ENCODE data around the gene ALG10B.
A peak's percentile ranks its signal among the peaks of the same experiment; 100 is the strongest.
"Not testable (repeated sequence)": the region's sequence is repeated elsewhere in the genome, so short reads cannot be mapped to it uniquely, and the experiment has no call there.

The ALG10B gene, protein sequence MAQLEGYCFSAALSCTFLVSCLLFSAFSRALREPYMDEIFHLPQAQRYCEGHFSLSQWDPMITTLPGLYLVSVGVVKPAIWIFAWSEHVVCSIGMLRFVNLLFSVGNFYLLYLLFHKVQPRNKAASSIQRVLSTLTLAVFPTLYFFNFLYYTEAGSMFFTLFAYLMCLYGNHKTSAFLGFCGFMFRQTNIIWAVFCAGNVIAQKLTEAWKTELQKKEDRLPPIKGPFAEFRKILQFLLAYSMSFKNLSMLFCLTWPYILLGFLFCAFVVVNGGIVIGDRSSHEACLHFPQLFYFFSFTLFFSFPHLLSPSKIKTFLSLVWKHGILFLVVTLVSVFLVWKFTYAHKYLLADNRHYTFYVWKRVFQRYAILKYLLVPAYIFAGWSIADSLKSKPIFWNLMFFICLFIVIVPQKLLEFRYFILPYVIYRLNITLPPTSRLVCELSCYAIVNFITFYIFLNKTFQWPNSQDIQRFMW

DNA sequence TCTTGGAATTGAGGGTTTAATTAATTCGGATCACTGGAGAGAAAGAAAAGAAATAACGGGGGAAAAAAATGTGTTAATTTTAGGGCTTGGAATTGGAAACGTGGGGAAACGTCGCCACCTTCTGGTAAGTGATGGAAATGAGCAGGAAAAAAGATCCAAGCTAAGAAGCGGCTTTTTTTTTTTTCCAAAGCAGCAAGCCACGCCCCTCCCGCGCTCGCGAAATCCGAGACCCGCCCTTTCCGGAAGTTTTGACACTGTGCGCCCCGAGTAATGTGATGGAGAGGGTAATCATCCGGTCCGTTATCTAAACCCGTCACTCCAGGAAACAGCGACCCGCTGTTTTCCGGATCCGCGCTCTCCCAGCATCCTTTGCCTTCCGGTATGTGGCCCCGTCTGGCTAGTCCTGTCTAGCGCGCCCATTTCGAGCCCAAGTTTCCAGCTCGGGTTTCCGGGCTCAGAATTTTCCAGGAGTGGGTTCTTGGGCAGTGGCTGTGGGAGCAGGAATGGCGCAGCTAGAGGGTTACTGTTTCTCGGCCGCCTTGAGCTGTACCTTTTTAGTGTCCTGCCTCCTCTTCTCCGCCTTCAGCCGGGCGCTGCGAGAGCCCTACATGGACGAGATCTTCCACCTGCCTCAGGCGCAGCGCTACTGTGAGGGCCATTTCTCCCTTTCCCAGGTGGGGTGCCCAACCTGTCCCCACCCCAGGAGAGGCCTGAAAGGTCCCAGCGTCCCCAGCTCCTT is at the start of gene ALG10B:
TSS of gene ALG10B (plus strand) at position 384 of the 739 bp plus-strand sequence. CDS start at position 504, 120 bp downstream.
- peak; percentile 93 for DNase-seq (ENCODE audit: low spot score)

DNA sequence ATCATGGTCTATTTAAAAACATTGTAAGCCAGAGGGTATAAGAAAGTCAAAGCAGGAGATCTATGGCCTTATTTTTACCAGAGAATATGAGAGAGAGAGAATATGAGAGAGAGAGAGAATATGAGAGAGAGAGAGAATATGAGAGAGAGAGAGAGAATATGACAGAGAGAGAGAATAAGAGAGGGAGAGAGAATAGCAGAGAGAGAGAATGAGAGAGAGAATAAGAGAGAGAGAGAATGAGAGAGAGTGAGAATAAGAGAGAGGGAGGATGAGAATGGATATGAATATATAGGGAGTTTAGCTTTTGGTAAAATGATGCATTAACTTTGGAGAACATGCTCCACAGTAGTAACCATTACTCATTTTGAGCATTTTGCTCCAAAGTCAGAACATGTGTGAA is 48.0 kb upstream of the ALG10B start:
- DNase-seq (ENCODE audit: low spot score), result no peak

DNA sequence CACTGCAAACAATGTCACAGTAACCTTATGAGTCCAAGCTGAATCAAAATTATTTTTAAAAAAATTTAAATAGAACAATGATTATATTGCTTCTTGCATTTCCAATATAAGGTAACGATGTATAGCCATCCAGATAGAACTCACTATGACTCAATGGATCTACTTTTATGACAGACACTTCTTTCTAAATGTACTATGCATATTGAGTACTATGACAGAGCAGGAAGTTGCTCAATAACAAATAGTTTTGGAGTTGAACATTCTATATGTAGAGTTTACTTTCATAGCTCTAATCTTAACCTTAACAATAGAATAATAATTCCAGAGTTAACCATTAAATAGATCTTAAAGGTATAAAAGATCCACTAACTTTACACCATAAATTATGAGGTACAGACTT is 46.7 kb upstream of the ALG10B start:
- DNase-seq (ENCODE audit: low spot score), result no peak

DNA sequence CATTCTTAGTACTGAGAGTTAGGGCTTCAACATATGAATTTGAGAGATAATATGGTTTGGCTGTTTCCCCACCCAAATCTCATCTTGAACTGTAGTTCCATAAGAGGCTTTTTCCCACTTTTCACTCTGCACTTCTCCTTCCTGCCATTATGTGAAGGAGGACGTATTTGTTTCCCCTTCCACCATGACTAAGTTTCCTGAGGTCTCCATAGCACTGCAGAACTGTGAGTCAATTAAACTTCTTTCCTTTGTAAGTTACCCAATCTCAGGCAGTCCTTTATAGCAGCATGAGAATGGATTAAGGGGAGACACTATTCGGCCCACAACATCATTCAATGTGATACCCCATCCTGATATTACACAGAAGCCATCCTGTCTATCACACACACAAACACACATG is 36.8 kb upstream of the ALG10B start:
- no peak for DNase-seq (ENCODE audit: low spot score)

DNA sequence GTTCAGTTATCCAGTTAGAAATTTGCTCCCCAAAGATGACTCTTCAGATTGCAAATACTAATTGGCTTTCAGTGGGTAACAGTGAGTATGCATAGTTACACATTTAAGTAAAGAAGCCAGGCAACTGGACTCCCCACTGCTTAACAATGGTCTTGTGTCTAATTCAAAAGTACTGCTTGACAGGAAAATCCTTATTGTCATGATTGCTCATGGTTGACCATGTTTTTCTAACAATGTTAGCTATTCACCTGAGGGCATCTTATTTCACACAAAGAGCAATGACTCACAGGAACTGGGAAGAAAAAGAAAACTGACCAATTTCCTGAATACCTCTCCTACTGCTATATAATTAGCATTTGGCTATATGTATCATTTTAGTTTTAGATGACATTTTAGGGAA is 33.7 kb upstream of the ALG10B start:
- DNase-seq (ENCODE audit: low spot score), result peak; percentile 18

DNA sequence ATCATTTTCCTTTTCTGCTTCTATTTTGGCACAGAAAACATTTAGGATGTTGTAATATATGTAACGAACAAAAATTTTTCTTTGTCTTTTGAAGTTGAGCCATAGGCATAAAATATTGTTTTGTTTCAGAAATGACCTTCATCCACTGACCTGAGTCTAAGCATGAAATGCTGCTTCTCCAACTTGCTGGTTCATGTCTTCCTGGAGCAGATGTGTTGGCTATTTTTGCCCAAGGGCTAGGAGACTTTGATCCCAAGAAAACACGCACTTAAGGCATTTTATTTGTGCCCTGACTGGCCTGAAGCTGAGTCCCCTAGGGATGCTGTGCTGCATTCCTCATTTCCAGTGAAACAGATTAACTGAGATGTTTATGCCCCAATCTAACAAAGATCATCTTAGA is 27.2 kb upstream of the ALG10B start:
- DNase-seq (ENCODE audit: low spot score), result no peak

DNA sequence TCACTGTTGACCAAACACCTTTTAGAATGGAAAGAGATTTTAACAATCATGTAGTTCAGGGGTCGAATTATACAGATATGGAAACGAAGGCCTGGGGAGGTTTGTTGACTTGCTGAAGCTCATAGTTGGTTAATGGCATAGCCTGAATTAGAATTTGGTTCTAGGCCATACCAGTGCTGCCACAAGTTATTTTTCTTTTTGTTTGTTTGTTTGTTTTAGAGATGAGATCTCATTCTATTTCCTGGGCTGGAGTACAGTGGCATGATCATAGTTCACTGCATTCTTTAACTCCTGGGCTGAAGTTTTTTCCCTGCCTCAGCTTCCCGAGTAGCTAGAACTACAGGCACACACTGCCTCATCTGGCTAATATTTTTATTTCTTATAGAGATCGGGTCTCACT is 25.4 kb upstream of the ALG10B start:
- DNase-seq (ENCODE audit: low spot score), result no peak

DNA sequence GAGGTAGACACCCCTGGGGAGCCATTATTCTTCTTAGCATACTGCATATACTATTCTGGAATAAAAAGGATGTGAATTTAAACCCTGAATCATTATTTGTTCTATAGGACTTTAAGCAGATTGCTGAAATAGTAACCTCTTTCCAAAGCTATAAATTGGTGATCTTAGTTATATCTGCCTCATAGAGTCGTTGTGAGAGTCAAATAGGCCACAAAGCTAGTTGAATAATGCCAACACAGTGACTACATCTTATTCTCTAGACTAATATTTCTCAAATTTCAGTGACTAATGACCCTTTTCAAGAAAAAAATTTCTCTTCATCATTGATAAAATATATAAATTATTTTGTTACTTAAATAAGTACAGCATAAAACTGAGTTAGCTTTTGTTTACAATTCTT is 13.6 kb upstream of the ALG10B start:
- not testable (repeated sequence) for DNase-seq (ENCODE audit: low spot score)

DNA sequence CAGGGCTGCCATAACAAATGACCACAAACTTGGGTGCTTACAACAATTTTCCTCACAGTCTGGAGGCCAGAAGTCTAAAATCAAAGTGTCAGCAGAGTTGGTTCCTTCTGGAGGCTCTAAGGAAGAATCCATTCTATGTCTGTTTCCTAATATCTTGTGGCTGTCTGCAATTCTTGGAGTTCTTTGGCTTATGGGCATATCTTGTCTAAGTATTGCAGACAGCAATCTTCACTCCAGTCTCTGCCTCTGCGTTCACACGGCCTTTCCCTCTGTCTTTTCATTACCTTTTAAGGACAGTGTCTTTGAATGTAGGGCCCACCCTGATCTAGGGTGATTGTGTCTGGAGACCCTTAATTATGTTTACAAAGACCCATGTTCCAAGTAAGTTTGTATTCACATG is 5.4 kb downstream of the ALG10B start:
- DNase-seq (ENCODE audit: low spot score), result not testable (repeated sequence)

DNA sequence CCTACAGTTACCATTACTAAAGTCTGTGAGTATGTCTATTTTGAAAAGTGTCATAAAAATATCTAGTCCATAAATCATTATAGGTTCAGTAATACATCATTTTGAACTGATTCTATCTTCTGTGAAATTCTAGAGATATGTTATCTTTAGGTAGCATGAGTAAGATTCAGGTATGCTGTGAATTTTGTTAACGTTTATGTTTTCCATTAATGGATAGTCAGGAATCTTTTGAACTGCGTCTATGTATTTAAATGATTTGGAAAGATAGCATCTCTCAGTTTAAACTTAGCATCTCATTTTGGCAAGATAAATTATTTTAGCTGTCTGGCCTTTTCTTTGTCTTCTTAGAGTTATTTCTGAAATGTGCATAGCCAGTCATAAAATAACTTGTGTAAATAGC is 8.3 kb downstream of the ALG10B start:
- DNase-seq (ENCODE audit: low spot score), result no peak

DNA sequence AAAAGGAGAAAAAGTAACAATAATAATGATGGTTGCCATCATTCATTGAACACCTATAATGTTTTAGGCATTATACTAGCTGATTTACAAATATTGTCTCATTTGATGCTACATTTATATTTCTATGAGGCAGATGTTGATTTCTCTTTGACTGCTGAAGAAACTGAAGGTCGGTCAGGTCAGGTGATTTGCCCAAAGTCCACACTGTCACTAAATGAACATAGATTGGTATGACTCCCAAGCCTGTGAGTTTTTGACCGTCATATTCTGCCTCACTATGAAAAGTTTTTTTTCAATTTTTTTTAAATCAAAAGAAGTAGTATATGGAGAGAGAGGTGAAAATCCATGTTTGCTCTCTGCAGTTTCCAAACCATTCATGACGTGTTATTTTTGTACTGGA is 10.8 kb downstream of the ALG10B start:
- no peak for DNase-seq (ENCODE audit: low spot score)

DNA sequence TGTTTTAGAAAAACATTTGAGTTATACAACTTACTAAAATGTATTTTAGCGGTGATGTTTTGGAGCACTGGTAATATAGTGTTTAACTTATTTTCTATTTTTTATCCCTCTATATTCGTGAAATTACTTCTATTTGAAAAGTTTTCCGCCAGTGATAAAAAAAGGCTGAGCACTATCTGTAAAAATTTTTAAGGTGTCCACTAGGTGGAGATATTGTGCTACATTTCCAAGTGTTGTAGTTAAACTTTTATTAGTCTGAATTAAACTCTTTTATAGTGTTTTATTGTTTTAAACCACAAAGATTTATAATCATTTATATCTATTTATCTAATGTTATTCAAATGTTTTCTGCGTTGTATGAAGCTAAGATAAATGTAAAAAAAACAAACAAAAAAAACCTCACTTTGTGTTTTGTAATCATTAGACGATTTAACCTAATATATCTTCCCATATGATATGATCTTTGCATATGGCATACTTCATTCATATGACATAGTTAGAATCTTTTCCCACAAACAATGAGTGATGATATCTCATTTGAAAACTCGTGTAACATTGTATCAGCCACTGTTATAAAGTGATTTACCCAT is 11.8 kb downstream of the ALG10B start:
- peak; percentile 49 for DNase-seq (ENCODE audit: low spot score)

DNA sequence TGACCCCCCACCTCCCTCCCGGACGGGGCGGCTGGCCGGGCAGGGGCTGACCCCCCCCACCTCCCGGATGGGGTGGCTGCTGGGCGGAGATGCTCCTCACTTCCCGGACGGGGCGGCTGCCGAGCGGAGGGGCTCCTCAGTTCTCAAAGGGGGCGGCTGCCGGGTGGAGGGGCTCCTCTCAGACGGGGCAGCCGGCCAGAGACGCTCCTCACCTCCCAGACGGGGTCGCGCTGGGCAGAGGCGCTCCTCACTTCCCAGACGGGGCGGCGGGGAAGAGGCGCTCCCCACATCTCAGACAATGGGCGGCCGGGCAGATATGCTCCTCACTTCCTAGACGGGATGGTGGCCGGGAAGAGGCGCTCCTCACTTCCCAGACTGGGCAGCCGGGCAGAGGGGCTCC is 13.8 kb downstream of the ALG10B start:
- not testable (repeated sequence) for DNase-seq (ENCODE audit: low spot score)

DNA sequence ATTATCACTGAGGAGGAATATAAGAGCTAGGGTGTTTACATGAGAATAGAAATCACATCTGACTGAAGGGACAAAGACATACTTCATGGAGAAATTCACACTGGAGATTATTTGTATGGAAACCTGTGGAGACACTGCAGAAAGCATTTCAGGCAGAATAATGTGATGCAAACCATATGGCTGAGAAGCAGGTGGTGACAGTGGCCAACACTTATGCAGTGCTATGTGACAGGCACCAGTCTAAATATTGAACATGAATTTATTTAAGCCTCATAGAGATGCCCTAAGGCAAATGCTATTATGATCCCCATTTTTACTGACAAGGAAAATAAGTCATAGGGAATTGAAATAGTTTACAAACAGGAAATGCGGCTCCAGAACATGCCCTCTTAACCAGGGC is 16.2 kb downstream of the ALG10B start:
- DNase-seq (ENCODE audit: low spot score), result no peak

DNA sequence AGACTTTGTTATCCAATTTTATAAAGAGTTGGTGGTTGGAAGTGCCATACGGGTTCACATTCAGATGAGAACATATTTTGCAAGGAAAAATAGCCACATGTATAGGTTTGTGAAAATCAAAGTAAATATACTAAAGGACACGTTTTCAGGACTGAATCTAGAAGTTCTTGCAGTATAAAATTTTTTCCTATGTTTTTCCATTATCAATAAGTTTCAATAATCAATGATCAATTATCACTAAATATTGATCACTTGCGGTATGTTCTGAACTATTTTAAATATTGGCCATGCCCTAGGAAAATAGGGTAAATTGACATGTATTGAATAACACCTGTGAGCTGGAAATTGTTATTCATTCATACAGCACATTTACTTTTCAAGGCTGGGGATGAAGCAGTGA is 25.9 kb downstream of the ALG10B start:
- no peak for DNase-seq (ENCODE audit: low spot score)

DNA sequence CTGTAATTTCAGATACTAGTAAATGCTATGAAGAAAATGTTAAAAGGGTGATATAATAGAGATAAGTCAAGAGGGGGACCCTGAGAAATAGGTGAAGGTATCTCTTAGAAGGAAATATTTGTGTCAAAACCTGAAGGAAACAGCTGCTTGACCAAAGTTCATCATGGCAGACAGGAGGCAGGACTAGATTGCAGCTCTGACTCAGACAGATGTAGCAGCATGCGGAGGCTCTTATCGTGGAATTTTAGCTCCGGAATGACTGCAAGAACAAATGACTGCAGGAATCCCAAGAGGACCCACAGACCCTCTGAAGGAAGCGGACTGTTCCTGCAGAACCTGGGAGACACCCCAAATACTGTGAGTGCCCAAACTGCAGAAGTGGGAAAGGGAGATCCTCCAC is 26.7 kb downstream of the ALG10B start:
- DNase-seq (ENCODE audit: low spot score), result not testable (repeated sequence)

DNA sequence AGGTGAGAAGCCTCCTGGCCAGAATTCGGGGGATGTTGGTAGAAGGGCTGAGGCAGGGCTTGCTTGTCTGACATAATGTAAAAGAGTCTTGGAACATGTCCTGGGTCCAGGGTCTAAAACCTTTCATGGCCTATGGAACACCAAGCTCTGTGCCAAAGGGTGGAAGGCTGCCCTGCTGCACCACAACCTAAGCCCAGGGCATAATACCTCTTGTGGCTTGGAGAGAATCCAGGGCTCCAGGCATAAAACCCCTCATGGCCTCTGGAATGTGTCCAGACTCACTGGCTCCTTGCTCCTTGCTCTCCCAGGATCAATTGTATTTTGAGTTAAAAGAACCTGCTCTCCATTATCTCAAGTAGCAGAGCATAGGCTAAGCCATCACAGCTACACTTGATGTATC is 27.3 kb downstream of the ALG10B start:
- not testable (repeated sequence) for DNase-seq (ENCODE audit: low spot score)

DNA sequence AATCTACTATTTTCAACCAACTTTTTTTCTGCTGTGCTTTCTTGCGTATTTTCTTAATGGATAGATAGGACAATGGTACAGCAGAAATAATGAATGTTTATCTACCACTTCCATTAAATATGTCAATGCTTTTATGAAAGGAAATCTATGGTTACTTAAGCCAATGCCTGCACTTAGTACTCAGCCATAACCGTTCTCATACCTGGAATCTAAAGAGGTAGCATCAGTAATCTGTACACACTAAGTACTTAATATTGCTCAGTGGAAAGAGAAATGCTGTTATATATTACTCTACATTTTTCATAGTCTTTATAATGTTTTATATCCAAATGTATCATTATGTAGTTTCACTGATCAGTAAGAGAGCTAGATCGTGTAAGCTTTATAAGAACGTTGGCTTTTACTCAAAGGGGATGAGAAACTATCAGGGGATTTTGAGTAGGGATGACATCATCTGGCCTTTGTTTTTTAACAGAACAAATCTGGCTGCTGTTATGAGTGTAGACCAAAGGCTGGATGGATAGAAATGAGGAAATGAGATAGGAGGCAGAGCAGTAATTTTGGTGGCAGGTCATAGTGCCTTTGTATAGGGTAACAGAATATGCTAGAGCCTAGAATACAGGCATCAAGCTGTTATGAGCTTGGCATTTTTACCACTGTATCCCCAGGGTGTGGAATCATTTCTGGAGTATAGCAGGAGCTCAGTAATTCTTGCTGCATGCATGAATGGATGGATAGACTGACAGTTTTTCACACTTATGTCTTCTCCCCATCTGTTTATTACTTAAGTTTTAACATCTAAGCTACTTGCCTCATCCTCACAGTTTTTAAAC is 34.0 kb downstream of the ALG10B start:
- DNase-seq (ENCODE audit: low spot score), result no peak

DNA sequence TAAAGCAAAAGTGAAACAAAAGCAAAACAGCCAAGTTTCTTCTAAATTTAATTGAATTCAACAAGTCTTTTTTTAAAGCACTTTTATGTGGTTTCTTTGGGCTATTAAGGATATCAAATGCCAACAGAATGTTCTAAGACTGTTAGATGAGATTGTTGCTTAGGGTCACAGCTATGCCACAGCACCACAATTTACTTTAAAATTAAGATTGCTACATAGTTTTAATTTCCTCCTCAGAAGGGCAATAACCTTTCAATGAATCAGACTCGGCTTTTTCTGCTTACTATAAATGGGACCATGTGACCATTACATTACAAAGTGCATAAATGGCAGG is 34.6 kb downstream of the ALG10B start:
- not testable (repeated sequence) for DNase-seq (ENCODE audit: low spot score)

DNA sequence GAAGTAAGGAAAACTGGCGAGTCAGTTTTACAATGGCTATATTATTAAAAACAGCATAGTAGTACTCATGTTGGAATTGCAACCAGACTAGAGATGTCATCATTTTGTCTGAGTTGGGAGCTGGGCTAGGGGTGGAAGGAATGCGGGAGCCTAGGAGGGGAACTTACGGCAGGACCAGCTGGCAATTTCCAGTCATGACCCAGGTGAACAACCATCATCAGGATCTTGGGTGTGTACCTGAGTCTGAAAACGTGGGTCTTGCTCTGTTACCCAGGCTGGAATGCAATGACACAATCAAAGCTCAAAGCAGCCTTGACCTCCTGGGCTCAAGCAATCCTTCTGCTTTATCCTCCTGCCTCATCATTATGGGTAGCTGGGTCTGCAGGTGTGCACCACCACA is 50.9 kb downstream of the ALG10B start:
- no peak for DNase-seq (ENCODE audit: low spot score)

DNA sequence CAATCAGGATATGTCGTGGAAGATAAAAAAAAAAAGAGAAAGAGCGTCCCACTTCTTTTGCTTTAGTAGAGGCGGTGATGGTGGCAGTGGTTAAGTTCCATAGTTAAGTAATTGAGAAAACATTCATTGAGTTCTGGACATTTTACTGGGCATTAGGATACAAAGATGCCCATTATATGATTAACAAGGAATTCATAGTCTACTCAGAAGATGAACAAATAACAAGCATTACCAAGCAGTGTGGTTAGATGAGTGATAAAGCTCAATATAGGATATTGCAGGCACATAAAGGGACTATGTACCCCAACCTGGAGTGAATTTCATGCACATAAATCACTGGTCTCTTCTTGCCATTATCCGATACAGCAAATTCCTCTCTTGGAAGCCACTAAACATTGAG is 53.7 kb downstream of the ALG10B start:
- no peak for DNase-seq (ENCODE audit: low spot score)

DNA sequence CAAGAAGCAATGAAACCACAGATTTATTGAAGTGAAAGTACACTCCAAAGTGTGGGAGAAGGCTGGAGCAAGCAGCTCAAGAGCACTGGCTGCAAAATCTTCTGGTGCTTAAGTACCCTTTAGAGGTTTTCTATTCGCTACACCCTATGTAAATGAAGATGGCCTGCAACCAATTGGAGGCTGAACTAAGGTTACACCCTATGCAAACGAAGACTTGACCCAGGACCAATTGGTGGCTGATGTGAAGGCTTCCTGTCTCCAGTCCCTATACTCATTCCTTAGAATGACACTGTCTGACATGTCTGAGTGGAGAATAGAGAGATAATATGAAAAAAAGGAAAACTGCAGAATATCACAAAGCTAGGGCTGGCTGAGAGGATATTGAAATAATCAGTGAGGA is 57.2 kb downstream of the ALG10B start:
- peak; percentile 27 for DNase-seq (ENCODE audit: low spot score)

Data from RKO (cell line).